ENCODE results near the gene TSEN2. TPM values are rescaled to one million over a fixed set of nuclear protein-coding genes. Genes with fewer than 3 reads are reported as not detected.

Gene TSEN2
- total and polyA plus RNA-seq, 2 of the 13 experiments (the other 11 are each of a cell fraction or from before 2014, with no cell fraction given): 11.0 to 17.3 TPM

DNA sequence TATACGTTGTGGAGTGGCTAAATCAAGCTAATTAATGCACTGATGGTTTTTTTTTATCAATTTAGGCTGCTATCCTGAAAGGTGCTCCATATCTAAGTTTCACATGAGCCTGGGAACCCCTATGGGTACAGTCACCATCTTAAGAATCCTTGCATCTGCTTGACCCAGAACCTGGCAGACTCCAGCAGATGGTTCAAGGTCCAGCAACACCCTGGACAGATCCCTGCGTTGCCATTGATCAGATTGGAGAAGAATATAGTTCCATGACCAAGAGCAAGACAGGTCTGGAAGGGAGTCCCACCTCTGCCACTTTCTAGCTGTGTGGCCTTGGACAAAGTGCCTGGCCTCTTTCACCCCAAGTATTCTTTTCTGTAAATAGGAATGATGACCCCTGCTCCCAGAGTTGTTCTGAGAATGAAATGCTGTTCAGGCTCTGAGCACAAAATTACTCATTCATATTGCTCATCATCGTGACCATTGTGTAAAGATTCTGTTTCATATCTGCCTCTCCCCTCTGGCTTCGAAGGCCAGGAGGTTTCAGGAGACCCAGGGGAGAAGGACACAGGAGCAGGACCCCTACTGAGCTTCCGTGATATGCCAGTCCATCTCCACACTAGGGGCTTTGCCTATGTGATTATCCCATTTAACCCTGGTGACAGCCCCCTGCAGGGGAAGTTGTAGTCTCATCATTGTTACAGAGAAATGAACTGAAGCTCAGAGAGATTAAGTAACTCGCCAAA is 30.0 kb upstream of the TSEN2 start (continued):
- TF ChIP-seq ZBTB40 (IDR thresholded peaks at IDR 0.05) (no peak), ZBTB40 (CRISPR knock-in tag; IDR thresholded peaks at IDR 0.05) (no peak), NFYC (CRISPR knock-in tag; IDR thresholded peaks at IDR 0.05) (no peak), ZNF3 (CRISPR knock-in tag; IDR thresholded peaks at IDR 0.05) (no peak)
- TF ChIP-seq, protein P1, sequence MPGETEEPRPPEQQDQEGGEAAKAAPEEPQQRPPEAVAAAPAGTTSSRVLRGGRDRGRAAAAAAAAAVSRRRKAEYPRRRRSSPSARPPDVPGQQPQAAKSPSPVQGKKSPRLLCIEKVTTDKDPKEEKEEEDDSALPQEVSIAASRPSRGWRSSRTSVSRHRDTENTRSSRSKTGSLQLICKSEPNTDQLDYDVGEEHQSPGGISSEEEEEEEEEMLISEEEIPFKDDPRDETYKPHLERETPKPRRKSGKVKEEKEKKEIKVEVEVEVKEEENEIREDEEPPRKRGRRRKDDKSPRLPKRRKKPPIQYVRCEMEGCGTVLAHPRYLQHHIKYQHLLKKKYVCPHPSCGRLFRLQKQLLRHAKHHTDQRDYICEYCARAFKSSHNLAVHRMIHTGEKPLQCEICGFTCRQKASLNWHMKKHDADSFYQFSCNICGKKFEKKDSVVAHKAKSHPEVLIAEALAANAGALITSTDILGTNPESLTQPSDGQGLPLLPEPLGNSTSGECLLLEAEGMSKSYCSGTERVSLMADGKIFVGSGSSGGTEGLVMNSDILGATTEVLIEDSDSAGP (CRISPR knock-in tag; IDR thresholded peaks at IDR 0.05; ENCODE audit: borderline replicate concordance): no peak
- TF ChIP-seq, protein P2, sequence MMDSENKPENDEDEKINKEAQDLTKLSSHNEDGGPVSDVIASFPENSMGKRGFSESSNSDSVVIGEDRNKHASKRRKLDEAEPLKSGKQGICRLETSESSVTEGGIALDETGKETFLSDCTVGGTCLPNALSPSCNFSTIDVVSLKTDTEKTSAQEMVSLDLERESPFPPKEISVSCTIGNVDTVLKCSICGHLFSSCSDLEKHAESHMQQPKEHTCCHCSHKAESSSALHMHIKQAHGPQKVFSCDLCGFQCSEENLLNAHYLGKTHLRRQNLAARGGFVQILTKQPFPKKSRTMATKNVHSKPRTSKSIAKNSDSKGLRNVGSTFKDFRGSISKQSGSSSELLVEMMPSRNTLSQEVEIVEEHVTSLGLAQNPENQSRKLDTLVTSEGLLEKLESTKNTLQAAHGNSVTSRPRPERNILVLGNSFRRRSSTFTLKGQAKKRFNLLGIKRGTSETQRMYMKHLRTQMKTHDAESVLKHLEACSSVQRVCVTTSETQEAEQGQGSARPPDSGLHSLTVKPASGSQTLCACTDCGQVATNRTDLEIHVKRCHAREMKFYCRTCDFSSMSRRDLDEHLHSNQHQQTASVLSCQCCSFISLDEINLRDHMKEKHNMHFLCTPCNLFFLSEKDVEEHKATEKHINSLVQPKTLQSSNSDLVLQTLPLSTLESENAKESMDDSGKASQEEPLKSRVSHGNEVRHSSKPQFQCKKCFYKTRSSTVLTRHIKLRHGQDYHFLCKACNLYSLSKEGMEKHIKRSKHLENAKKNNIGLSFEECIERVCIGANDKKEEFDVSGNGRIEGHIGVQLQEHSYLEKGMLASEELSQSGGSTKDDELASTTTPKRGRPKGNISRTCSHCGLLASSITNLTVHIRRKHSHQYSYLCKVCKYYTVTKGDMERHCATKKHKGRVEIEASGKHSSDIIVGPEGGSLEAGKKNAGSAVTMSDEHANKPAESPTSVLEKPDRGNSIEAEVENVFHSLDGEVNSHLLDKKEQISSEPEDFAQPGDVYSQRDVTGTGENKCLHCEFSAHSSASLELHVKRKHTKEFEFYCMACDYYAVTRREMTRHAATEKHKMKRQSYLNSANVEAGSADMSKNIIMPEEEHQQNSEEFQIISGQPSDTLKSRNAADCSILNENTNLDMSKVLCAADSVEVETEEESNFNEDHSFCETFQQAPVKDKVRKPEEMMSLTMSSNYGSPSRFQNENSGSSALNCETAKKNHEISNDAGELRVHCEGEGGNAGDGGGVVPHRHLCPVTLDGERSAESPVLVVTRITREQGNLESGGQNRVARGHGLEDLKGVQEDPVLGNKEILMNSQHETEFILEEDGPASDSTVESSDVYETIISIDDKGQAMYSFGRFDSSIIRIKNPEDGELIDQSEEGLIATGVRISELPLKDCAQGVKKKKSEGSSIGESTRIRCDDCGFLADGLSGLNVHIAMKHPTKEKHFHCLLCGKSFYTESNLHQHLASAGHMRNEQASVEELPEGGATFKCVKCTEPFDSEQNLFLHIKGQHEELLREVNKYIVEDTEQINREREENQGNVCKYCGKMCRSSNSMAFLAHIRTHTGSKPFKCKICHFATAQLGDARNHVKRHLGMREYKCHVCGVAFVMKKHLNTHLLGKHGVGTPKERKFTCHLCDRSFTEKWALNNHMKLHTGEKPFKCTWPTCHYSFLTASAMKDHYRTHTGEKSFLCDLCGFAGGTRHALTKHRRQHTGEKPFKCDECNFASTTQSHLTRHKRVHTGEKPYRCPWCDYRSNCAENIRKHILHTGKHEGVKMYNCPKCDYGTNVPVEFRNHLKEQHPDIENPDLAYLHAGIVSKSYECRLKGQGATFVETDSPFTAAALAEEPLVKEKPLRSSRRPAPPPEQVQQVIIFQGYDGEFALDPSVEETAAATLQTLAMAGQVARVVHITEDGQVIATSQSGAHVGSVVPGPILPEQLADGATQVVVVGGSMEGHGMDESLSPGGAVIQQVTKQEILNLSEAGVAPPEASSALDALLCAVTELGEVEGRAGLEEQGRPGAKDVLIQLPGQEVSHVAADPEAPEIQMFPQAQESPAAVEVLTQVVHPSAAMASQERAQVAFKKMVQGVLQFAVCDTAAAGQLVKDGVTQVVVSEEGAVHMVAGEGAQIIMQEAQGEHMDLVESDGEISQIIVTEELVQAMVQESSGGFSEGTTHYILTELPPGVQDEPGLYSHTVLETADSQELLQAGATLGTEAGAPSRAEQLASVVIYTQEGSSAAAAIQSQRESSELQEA (CRISPR knock-in tag; IDR thresholded peaks at IDR 0.05; ENCODE audit: not compliant biosample characterization): no peak
